Fibroblast of villous mesenchyme (primary cell): ENCODE results near the gene ACTA1. TPM values are rescaled to one million over a fixed set of nuclear protein-coding genes. Genes with fewer than 3 reads are reported as not detected.

Experiments
- DNase-seq: peaks from one replicate; pipeline ENCODE4 v3.0.0-alpha.2; 2010; ENCODE audit warnings: low read depth
- H3K4me3 ChIP-seq: 2 replicates; pipeline ENCODE4 v1.5.1; 2011; ENCODE audit warnings: low read depth, mild to moderate bottlenecking, low read length
- CTCF ChIP-seq: IDR thresholded peaks from 2 replicates; pipeline ENCODE4 v1.5.1; 2012; ENCODE audit warnings: low read depth, mild to moderate bottlenecking, low read length; ENCODE audit not compliant: insufficient read depth
- total RNA-seq: library from RNA; depleted of rRNA; stranded (reverse); fragments of >200 nt; gene quantifications from 2 replicates; pipeline ENCODE4 v1.2.3, GENCODE V29; 2012

ACTA1 gene
- total RNA-seq, 1 donor, result not detected

- H3K4me3 ChIP-seq, result no peak overlapping the region
- peak; percentile 53 for DNase-seq
- no peak for TF ChIP-seq CTCF
Measured at GRCh38 chr1:229410692-229411433, 23.0 kb downstream of the ACTA1 start.

GRCh38 chr1:229410370-229410691, 23.6 kb downstream of the ACTA1 start:
- TF ChIP-seq CTCF, result no peak
- H3K4me3 ChIP-seq, result no peak overlapping the region
- no peak for DNase-seq

GRCh38 chr1:229409616-229410369, 24.1 kb downstream of the ACTA1 start:
- no peak for TF ChIP-seq CTCF
- no peak overlapping the region for H3K4me3 ChIP-seq
- DNase-seq, result no peak

GRCh38 chr1:229408458-229409037, 25.3 kb downstream of the ACTA1 start:
- DNase-seq, result no peak

GRCh38 chr1:229407206-229408026, 26.5 kb downstream of the ACTA1 start:
- no peak overlapping the region for H3K4me3 ChIP-seq
- TF ChIP-seq CTCF, result no peak
- DNase-seq, result no peak

More at GRCh38 chr1:229408458-229409037, 25.3 kb downstream of the ACTA1 start:
- TF ChIP-seq CTCF, result no peak
- H3K4me3 ChIP-seq, result no peak overlapping the region

GRCh38 chr1:229406798-229407197, 27.1 kb downstream of the ACTA1 start:
- no peak for DNase-seq
- no peak overlapping the region for H3K4me3 ChIP-seq
- no peak for TF ChIP-seq CTCF
